Mammary epithelial cell (primary cell): ENCODE data around the gene TMEM170B.

ENCODE experiments used
- CTCF ChIP-seq, 2 donors: IDR thresholded peaks in 1 of 2; conservative IDR thresholded peaks in 1 of 2; 2 replicates each; pipeline ENCODE4 v1.5.1; 2011 to 2012; ENCODE audit warnings: inconsistent platforms in 2 of 2, low read length in 2 of 2, mild to moderate bottlenecking in 2 of 2, control low read depth in 1 of 2, low read depth in 1 of 2; ENCODE audit not compliant: insufficient read depth in 1 of 2; ENCODE audit errors: extremely low read depth in 1 of 2
- EZH2 ChIP-seq: IDR thresholded peaks from 2 replicates; pipeline ENCODE4 v1.6.1; 2012; ENCODE audit warnings: low read length, inconsistent platforms, borderline replicate concordance

DNA sequence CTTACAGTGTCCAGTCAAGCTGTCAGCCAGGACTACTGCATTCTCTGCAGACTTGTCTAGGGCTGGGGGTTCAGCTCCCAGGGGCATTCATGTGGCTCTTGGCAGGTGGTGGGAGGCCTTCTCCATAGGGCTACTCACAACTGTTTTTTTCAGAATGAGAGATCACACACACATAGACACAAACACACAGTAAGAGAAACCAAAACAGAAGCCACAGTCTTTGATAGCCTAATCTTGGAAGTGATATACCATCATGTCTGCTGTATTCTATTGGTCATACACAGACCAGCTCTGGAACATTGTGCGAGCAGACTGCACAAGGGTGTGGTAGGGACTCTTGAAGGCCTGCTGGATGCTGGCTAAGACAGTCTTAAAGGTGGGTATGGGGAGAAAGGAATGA, 13.5 kb downstream of the TMEM170B start:
- no peak for TF ChIP-seq CTCF (conservative IDR thresholded peaks at IDR 0.05 in 1 of 2, IDR thresholded peaks at IDR 0.05 in 1 of 2; ENCODE audit: extremely low read depth in 1 of 2, insufficient read depth in 1 of 2, low read depth in 1 of 2, low read length in 2 of 2)
- no peak for TF ChIP-seq EZH2
